Activated CD4-positive, CD25-positive, alpha-beta regulatory T cell treated with anti-CD3 and anti-CD28 coated beads, Interleukin-2, amount 50 U/mL, for 72 hours (primary cell): Measurements from ENCODE around the gene ADAMTS4.

Experiments
- DNase-seq: peaks from one replicate; pipeline ENCODE4 v3.0.0; 2021

The ADAMTS4 gene

GRCh38 chr1:161138431-161138830, 60.4 kb downstream of the ADAMTS4 start:
- DNase-seq, result no peak

DNA sequence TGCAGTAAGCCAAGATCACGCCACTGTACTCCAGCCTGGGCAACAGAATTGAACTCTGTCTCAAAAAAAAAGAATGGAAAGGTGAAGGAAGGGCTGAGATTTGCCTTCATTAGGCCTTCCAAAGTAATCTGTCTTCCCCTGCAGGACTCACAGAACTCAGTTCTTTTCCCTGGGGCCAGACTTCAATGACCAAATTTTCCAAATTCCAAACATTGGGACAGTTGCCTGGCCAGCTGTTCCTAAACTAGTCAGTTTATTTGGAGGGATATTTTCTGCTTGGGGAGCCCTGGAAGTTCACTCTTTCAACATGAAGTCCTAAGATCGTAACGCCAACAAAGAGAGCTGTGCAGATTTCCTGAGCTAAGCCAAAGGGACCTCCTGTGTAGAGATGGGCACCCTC, 61.0 kb downstream of the ADAMTS4 start:
- no peak for DNase-seq
